GM18870 (cell line): Measurements from ENCODE around the gene NKX1-1.
"Not testable (repeated sequence)": the region's sequence is repeated elsewhere in the genome, so short reads cannot be mapped to it uniquely, and the experiment has no call there.

Experiments used
- ATAC-seq: cut with Tn5 transposase; IDR thresholded peaks from one replicate; pipeline ENCODE4 v1.9.1; 2021; ENCODE audit warnings: moderate library complexity; ENCODE audit not compliant: unreplicated experiment

NKX1-1 gene

GRCh38 chr4:1406394-1406980 is at the start of gene NKX1-1:
TSS of gene NKX1-1 (minus strand) at chr4:1406442. CDS start at chr4:1406442, 0 bp downstream.
- no peak for ATAC-seq

- no peak for ATAC-seq
Observed at GRCh38 chr4:1453731-1454130, 47.5 kb upstream of the NKX1-1 start.

GRCh38 chr4:1452431-1453051 is 46.3 kb upstream of the NKX1-1 start:
- no peak for ATAC-seq

- no peak for ATAC-seq
Observed at GRCh38 chr4:1451752-1452122, 45.5 kb upstream of the NKX1-1 start.

GRCh38 chr4:1451106-1451751 is 45.0 kb upstream of the NKX1-1 start:
- no peak for ATAC-seq

GRCh38 chr4:1449833-1450741 is 43.8 kb upstream of the NKX1-1 start:
- ATAC-seq = no peak

GRCh38 chr4:1449475-1449832 is 43.2 kb upstream of the NKX1-1 start:
- ATAC-seq = no peak

- no peak for ATAC-seq
Observed at GRCh38 chr4:1448589-1449420, 42.6 kb upstream of the NKX1-1 start.

GRCh38 chr4:1447676-1448588 is 41.7 kb upstream of the NKX1-1 start:
- no peak for ATAC-seq

GRCh38 chr4:1446502-1447386 is 40.5 kb upstream of the NKX1-1 start:
- ATAC-seq = no peak

- no peak for ATAC-seq
Observed at GRCh38 chr4:1445716-1446445, 39.6 kb upstream of the NKX1-1 start.

- not testable (repeated sequence) for ATAC-seq
Observed at GRCh38 chr4:1443688-1444172, 37.5 kb upstream of the NKX1-1 start.

- no peak for ATAC-seq
Observed at GRCh38 chr4:1427010-1427409, 20.8 kb upstream of the NKX1-1 start.

- no peak for ATAC-seq
Observed at GRCh38 chr4:1421657-1422056, 15.4 kb upstream of the NKX1-1 start.

- ATAC-seq = no peak
Observed at GRCh38 chr4:1419708-1420107, 13.5 kb upstream of the NKX1-1 start.

GRCh38 chr4:1418494-1419285 is 12.4 kb upstream of the NKX1-1 start:
- ATAC-seq = no peak
